GM21576 (cell line): ENCODE results near the gene IPO11.
"Not testable (repeated sequence)": the region's sequence is repeated elsewhere in the genome, so short reads cannot be mapped to it uniquely, and the experiment has no call there.

ENCODE experiments used
- ATAC-seq: cut with Tn5 transposase; IDR thresholded peaks from one replicate; pipeline ENCODE4 v1.9.1; 2021; ENCODE audit warnings: mild to moderate bottlenecking, moderate library complexity; ENCODE audit not compliant: unreplicated experiment

Gene IPO11

DNA sequence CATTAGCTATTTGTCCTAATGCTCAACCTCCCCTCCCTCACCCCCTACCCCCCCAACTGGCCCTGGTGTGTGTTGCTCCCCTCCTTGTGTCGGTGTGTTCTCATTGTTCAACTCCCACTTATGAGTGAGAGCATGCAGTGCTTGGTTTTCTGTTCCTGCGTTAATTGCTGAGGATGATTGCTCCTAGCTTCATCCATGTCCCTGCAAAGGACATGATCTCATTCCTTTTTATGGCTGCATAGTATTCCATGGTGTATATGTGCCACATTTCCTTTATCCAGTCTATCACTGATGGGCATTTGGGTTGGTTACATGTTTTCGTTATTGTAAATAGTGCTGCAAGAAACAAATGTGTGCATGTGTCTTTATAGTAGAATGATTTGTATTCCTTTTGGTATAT lies 153.2 kb downstream of the IPO11 start:
- ATAC-seq: not testable (repeated sequence)

DNA sequence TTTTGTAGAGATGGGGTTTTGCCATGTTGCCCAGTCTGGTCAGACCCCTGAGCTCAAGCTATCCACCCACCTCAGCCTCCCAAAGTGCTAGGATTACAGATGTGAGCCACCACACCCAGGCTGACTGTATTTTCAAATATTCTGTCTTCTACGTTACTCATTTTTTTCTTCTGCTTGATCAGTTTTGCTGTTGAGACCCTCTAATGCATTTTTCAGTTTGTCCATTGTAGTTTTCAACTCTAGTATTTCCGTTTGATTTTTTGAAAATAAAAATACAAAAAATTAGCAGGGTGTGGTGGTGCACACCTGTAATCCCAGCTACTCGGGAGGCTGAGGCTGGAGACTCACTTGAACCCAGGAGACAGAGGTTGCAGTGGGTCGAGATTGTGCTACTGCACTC lies 155.6 kb downstream of the IPO11 start:
- ATAC-seq: no peak

DNA sequence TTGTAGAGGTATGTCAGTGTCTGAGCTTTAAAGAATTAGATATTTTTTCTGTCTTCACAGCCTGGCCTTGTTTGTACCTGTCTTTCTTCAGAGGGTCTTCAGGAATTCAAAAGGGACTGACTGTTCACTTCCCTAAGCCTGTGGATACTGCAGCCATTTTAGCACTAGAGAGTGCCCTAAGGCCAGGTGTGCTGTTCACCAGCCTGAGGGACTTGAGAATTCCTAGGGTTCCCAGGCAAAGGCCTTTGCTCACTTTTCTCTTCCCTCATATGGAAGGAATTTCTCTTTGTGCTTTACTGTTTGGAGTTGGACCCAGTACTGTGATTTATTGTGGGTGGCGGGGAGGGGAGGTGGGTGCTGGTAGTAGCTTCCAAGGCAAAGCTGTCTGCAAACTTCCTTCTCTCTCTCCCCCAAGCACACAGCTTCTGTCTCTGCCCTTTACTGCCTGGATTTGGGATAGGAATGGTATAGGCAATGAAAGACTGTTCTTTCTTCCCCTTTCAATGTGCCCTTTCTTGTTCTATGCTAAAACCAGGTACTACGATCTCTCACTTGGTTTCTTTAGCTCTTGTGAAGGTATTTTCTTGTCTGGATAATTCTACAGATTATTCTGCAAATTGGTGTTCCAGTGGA lies 156.4 kb downstream of the IPO11 start:
- ATAC-seq: no peak

DNA sequence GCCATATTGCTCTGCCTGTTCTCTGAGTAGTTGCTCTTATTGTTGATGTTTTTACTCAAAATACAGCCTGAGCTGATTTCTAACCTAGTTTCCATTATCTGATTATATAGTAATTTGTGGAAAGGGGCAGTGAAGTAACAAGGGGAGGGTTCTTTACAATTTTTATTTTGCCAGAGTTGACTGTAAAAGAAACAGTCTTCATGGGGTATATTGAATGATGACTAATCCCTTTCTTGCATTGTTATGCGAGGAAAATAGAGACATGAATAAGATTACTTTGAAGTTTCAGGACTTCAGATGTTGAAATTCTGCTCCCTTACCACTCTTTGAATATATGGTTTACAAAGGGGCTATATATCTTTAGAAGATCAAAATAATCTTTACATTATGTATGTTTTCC lies 156.9 kb downstream of the IPO11 start:
- ATAC-seq: no peak

DNA sequence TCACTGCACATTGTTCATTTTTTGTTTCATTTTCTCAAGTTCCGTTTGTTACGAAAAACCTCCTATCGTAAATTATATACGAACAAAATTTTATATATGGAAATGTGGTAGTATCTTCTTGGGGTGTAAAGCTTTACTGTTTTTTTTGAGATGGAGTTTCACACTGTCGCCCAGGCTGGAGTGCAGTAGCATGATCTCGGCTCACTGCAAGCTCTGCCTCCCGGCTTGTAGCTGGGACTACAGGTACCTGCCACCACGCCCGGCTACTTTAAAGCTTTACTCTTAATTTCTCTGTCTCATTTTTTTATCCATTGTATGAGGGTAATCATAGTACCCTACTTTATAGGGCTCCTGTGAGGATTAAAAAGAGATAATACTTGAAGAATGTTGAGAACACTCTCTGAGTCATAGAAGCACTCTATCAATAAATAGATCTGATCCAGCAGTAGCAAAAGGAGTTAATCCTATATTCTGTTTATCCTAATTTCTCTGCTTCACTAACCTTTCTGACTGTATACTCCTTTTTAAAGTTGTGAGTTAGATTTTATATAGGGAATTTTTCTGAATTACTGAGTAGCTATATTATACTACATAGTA lies 160.5 kb downstream of the IPO11 start:
- ATAC-seq: no peak

DNA sequence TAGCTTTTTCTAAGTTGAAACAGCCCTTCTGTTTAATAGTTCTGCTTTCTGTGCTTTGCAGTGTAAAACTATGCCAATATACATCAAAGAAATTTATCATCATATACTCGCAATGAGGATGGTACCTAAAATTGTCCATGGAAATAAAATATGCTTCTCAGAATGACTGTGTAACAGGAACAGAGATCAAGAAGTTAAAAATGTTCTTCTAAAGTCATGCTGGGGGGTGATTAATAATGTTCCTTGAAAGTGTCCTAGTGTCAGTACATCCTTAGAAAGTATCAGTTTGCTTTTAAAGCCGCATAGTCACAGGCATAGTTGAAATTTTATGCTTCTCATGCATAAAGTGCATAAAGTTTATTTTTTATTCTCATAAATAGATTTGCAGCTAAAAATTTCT lies 162.0 kb downstream of the IPO11 start:
- peak; percentile 53 for ATAC-seq

DNA sequence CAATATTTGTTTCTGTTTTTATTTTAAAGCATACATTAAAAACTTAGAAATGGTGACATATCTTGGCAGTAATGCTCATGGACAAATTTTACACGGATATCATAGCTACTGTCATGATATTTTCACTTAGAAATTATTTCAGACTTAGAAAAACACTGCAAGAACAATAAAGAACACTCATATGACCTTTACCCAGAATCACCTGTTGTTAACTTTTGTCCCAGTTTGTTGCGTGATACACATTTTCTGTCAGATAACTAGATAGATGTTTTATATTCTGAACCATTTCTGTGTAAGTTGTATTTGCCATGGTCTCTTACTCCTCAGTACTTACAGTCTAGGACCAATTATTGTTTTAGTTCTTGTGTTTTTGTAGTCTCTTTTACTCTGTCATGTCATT lies 162.5 kb downstream of the IPO11 start:
- ATAC-seq: no peak

DNA sequence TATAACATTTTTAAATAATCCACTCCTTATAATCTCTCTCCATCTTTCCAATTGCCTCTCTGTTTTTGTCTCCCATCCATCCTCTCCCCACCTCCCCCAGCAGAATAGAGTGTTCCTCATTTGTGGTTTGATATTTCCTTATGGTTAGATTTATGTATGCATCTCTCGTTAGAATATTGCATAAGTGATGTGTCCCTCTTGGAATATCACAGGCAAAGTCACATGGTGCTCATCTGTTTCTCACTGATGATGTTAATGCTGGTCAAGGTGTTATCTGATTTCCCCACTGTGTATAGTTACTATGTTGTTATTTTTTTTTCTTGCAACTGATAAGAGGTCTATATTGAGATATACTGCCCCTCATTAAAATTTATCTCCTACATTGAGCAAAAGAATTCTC lies 162.9 kb downstream of the IPO11 start:
- no peak for ATAC-seq

DNA sequence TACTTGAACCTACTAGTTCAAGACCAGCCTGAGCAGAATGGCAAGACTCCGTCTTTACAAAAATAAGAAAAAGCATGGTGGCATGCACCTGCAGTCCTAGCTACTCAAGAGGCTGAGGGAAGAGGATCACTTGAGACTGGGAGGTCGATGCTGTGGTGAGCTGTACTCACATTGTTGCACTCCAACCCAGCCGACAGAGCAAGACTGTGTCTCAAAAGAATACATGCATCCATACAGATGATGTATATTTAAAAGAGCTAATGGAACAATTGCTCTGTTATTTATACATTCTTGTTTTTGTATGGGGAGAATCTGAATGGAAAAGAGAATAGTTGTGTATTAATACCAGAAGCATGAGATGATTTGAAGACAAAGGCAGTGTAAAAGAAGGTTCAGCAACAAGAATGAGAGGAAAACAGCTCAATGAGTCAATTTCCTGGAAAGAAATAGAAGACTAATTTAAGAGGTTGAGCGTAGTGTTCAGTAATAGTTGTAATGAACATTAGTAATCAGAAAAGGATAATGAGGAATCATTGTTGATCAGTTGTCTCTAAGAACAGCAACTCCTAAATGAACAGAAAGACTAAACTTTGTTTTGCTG lies 164.1 kb downstream of the IPO11 start:
- ATAC-seq: no peak

DNA sequence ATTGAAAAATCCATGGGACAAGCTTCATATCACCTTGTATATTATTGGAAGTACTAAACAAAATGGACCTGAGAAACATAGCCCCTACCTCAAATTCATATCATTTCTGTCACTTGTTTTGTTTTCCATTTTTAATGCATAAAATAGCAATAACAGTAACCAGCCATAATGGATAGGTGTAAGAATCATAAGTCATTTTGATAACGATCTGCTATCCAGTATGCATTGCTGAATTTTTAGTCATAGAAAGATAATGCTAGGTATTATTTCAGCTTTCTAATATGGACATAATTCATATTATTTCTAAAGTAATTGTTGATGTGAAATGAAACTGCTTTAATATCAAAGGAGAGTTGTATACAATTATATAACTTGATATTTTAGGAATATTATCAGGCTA lies 164.9 kb downstream of the IPO11 start:
- no peak for ATAC-seq

DNA sequence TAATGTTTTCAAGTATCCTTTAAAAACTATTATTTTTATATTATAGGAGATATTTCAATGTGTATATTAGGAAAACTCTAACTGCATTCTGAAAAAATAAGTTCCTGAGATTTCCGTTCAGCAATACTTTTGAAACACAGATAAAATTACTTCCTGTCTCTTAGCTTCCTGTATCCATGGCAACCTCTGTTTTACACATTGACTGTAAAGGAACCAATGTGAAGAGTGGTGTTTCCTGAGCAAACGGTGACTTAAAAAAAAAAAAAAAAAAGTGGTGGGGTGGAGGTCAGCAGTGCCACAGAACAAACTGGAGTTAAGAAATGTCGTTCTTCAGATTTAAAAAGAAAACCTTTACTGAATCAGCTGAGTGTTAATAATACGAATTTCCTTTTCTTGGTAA lies 166.0 kb downstream of the IPO11 start, which contains the start of gene LRRC70:
TSS of gene LRRC70 (plus strand) at position 280 of the 400 bp plus-strand sequence. CDS start 620 bp downstream, outside the sequence.
- ATAC-seq: peak; percentile 89

DNA sequence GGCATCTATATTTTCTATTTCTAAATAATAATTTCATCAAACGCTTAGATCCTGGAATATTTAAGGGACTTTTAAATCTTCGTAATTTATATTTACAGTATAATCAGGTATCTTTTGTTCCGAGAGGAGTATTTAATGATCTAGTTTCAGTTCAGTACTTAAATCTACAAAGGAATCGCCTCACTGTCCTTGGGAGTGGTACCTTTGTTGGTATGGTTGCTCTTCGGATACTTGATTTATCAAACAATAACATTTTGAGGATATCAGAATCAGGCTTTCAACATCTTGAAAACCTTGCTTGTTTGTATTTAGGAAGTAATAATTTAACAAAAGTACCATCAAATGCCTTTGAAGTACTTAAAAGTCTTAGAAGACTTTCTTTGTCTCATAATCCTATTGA lies 167.2 kb downstream of the IPO11 start:
- no peak for ATAC-seq

DNA sequence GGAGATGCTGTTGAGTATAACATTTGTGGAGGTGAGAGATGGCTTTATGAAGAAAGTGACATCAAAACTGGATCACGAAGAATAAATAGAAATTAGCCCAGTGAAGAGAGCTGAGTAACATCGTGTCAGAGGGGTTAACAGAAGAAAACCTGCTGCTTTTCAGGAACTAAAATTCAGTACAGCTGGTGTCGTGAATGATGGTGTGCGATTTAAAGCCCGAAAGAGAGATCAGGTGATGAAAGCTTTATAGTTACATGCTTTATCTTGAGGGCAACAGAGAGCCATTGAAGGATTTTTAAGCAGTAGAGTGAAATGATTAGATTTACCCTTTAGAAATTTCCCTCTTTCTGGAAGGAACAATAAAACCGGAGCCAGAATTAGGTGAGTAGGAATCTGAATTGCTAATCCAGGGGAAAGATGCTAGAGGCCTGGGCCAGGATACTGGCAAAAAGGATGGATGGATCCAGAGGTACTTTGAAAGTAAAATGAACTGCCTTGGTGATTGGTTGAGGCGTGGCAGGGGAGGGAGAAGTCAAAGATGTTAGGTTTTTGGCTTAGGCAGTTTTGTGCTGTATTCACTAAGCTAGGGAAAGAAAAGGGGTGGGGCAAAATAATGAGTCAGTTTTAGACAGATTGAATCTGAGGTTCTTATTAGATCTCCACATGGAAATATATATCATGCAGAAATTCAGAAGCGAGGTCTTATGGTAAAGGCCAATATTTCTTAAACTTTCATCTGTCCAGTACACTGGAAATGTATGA lies 169.5 kb downstream of the IPO11 start:
- ATAC-seq: no peak

DNA sequence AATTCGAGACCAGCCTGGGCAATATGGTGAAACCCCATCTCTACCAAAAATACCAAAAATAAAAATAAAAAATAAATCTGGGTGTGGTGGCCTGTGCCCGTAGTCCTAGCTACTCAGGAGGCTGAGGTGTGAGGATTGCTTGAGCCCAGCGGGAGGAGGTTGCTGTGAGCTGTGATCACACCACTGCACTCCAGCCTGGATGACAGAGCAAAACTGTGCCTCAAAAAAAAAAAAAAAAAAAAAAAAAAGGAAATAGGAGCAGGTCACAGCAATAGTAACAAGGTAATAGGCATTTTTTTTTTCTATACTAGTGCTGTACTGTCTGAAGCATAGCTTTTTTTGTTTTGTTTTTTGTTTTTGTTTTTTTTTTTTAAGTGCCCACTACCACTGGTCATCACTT lies 171.8 kb downstream of the IPO11 start:
- no peak for ATAC-seq

DNA sequence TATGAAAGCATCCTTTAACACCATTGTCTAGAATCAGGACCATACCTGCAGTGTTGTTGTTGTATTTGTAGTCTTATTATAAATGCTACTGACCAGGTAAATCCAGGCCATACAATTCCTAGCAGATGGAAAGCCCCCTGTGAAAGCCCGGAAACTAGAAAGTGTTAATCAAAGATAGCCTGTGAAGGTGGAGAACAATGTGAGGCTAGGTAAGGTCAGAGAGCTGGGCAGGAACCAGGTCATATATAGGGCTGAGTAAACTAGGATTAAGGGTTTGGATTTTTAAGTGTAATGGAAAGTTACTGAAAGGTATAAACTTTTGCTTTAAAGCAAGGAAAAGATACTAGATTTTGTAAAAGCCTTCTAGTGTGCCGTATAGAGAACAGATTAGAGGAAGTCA lies 172.7 kb downstream of the IPO11 start:
- ATAC-seq: no peak

DNA sequence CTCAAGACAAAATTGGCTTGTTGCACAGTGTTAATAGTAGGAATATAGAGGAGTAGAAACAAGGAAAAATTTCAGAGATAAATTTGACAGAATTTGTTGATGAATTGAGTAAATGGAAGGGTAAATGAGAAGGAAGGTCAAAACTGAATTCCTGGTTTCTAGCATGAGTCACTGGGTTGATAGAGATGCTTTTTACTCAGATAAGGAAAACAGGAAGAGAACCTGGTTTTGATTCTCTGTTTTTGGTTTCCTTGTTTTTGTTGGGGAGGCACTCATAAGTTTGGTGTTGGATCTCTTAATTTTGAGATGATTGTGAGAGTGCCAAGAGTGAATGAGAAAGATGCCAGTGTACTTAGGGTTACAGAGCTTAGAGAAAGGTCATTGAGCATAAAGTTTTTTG lies 173.2 kb downstream of the IPO11 start:
- ATAC-seq: no peak

DNA sequence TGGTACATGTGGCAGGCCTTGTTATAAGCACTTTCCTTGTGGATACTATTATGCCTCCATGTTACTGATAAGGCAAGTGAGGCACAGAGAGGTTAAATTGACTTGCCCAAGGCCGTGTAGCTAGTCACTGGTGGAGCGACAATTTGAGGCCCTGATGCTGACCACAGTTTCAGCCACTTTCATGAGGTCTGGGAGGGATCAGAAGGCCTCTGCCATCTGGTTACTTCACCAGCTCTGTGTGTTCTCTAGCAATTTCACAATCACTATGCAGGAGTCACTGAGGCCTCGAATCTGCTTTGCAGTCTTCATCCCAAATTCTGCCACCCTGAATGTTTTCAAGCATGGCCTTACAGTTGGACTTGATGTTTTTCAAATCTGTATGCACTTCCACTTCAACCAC lies 175.2 kb downstream of the IPO11 start:
- ATAC-seq: no peak

DNA sequence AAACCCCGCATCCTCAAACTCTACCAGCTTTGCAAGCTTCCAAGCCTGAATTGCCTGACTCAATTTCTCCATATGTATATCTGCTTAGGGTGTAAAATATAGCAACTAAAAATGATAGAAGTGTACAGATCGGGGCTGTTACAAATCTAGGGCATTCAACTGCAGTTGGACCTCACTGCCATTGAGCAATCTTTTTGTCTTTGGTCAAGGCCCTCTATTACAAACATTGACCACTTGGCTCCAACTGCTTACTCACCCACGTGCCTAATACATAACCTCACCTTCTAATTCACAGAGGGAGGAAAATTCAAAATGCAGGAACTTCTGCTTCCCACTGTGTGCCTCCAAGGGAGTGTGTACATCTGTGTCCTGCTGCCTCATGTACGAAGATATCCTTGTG lies 176.1 kb downstream of the IPO11 start:
- ATAC-seq: no peak

DNA sequence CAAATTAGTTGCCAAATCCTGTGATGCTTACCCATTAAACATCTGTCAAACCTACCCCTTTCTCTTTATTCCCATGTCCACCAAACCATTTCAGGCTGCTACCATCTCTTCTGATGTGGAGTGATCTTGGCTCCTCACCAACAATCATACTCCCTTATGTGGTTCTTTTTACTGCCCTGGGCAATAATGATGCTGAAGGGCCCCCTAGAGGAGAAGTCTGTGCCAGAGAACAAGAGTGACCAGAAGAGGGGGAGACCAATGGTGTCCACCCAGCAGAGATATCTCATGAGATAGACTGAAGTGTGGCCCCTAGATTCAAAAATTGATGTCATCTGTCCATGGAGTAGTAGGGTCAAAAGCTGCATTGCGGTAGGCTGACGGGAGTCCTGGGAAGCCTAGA lies 176.9 kb downstream of the IPO11 start:
- ATAC-seq: no peak

DNA sequence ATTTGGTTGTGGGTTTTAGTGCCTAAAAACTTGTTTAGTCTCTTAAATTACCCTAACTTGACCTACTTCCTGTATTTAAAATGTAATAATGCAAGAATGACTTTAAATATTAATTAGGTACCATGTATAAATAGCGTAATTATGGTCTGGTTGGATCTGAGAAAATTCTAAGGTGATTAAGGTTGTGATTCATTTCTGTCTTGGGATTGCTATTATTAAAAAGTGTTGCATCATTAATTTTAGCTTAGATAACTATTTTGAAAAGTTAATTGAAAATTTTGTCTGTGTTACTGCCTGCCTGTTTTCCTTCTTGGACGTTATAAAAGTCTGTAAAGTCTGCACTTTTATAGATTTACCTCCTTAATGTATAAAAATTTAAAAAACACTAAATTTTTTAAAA lies 177.8 kb downstream of the IPO11 start:
- ATAC-seq: no peak

DNA sequence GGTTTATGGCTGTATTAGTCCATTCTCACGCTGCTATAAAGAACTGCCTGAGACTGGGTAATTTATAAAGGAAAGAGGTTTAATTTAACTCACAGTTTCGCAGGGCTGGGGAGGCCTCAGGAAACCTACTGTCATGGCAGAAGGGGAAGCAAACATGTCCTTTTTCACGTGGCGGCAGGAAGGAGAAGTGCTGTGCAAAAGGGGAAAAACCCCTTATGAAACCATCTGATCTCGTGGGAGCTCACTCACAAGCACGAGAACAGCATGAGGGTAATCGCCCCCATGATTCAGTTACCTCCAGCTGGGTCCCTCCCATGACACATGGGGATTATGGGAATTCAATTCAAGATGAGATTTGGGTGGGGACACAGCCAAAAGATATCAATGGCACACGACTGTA lies 180.0 kb downstream of the IPO11 start:
- no peak for ATAC-seq

DNA sequence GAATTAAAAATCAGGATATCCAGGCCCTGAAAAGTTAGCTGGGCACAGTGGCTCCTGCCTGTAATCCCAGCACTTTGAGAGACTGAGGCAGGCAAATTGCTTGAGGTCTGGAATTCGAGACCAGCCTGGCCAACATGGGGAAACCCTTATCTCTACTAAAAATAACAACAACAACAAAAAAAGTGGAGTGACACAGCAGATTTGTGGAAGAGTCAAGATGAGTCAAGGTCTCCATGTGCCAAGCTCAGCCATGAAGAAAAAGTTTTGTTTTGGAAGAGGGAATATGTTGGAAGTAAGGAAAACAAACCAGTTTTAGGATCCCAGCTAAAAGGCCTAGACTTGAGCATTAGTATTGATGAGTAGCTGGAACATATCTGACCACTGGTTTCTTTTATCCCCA lies 180.8 kb downstream of the IPO11 start:
- no peak for ATAC-seq
